Tibial nerve (tissue), 4 donors: Measurements from ENCODE around the gene CDV3. TPM values are rescaled to one million over a fixed set of nuclear protein-coding genes. Genes with fewer than 3 reads are reported as not detected.

ENCODE experiments used
- DNase-seq, 2 donors: peaks; one replicate each; pipeline ENCODE4 v3.0.0-alpha.2; 2019; ENCODE audit warnings: low spot score in 2 of 2
- H3K27ac ChIP-seq, 4 donors: fragments of 200-600 bp; sonication (generic) in 3 of 4; one replicate each; pipeline ENCODE4 v1.5.1; 2017 to 2019; ENCODE audit warnings: mild to moderate bottlenecking in 1 of 4
- H3K27me3 ChIP-seq, 2 donors: fragments of 200-600 bp; sonication (generic) in 1 of 2; one replicate each; pipeline versions ENCODE4 v1.5.1 to v1.6.0; 2017 to 2019
- H3K36me3 ChIP-seq, 3 donors: fragments of 200-600 bp; sonication (generic); one replicate each; pipeline ENCODE4 v1.5.1; 2018 to 2019
- H3K4me1 ChIP-seq, 4 donors: fragments of 200-600 bp; sonication (generic) in 3 of 4; one replicate each; pipeline ENCODE4 v1.5.1; 2017 to 2019
- H3K4me3 ChIP-seq, 4 donors: fragments of 200-600 bp; sonication (generic) in 3 of 4; one replicate each; pipeline ENCODE4 v1.5.1; 2017 to 2019; ENCODE audit warnings: mild to moderate bottlenecking in 1 of 4, moderate library complexity in 1 of 4
- H3K9me3 ChIP-seq, 4 donors: fragments of 200-600 bp; sonication (generic) in 3 of 4; one replicate each; pipeline ENCODE4 v1.5.1; 2017 to 2019
- CTCF ChIP-seq, 5 experiments: fragments of 200-600 bp in 3 of 5; fragments of 450-650 bp in 2 of 5; sonication (generic) in 3 of 5; IDR thresholded peaks; one replicate each; pipeline ENCODE4 v1.5.1; 2016 to 2019; ENCODE audit warnings: antibody characterized with exemption in 5 of 5, mild to moderate bottlenecking in 3 of 5, moderate library complexity in 2 of 5
- EP300 ChIP-seq, 2 donors: sonication (generic); formaldehyde crosslinking; IDR thresholded peaks; one replicate each; pipeline ENCODE4 v1.6.1; 2017; ENCODE audit warnings: antibody characterized with exemption in 2 of 2, mild to moderate bottlenecking in 1 of 2
- POLR2A ChIP-seq, 2 donors: fragments of 450-650 bp; IDR thresholded peaks; one replicate each; pipeline ENCODE4 v1.6.1; 2017; ENCODE audit warnings: antibody characterized with exemption in 2 of 2, mild to moderate bottlenecking in 2 of 2, moderate library complexity in 2 of 2
- WGBS, 2 donors: methylation state at CpG; one replicate each; pipeline ENCODE4 v1.1.5; 2018; 5-methylcytosine and 5-hydroxymethylcytosine counted together
- total RNA-seq, 4 donors: library from RNA; depleted of rRNA; stranded (reverse); fragments of >200 nt; gene quantifications; one replicate each; pipeline ENCODE4 v1.1.0, GENCODE V29; 2016

The CDV3 gene
- total RNA-seq, 4 donors from 2014 or later, result 86.0 to 115 (median 105) TPM

GRCh38 chr3:133606902-133607301 is 33.4 kb downstream of the CDV3 start:
- Histone ChIP-seq H3K4me3 (no peak overlapping the region), H3K9me3 (no peaks in the 10 kb centered on the region), H3K27me3 (no peaks in the 10 kb centered on the region), H3K4me1 (no peaks in the 10 kb centered on the region), H3K36me3 (peaks cover 0 to 69% (median 3%) of the 10 kb centered on the region in 3 donors), H3K27ac (no peak overlapping the region)
- 93 to 99% methylated on average over 4 of the region's 4 CpGs for WGBS, 2 donors
- no peak for DNase-seq
- TF ChIP-seq CTCF (IDR thresholded peaks at IDR 0.05) (no peak), POLR2A (IDR thresholded peaks at IDR 0.05) (no peak), EP300 (IDR thresholded peaks at IDR 0.05) (no peak)

- H3K9me3 ChIP-seq, result no peaks in the 10 kb centered on the region
- 96 to 98% methylated on average over 1 of the region's 1 CpG for WGBS, 2 donors
- H3K27me3 ChIP-seq, result no peaks in the 10 kb centered on the region
- peaks cover 3 to 78% (median 4%) of the 10 kb centered on the region in 3 donors for H3K36me3 ChIP-seq
- no peak overlapping the region for H3K4me3 ChIP-seq
- no peak for DNase-seq
- H3K4me1 ChIP-seq, result no peaks in the 10 kb centered on the region
- no peak overlapping the region for H3K27ac ChIP-seq
- TF ChIP-seq EP300 (IDR thresholded peaks at IDR 0.05), result no peak
- no peak for TF ChIP-seq CTCF (IDR thresholded peaks at IDR 0.05)
- TF ChIP-seq POLR2A (IDR thresholded peaks at IDR 0.05), result no peak
These were observed 34.3 kb downstream of the CDV3 start for GRCh38 chr3:133607816-133608215.

GRCh38 chr3:133608388-133608787 is 34.9 kb downstream of the CDV3 start:
- WGBS, 2 donors, result 76 to 78% methylated on average over 2 of the region's 2 CpGs
- Histone ChIP-seq H3K27ac (no peak overlapping the region), H3K36me3 (peaks cover 3 to 84% (median 4%) of the 10 kb centered on the region in 3 donors), H3K4me3 (no peak overlapping the region), H3K27me3 (no peaks in the 10 kb centered on the region), H3K4me1 (no peaks in the 10 kb centered on the region), H3K9me3 (no peaks in the 10 kb centered on the region)
- DNase-seq, result no peak
- no peak for TF ChIP-seq CTCF (IDR thresholded peaks at IDR 0.05)
- TF ChIP-seq EP300 (IDR thresholded peaks at IDR 0.05), result no peak
- TF ChIP-seq POLR2A (IDR thresholded peaks at IDR 0.05), result no peak

DNA sequence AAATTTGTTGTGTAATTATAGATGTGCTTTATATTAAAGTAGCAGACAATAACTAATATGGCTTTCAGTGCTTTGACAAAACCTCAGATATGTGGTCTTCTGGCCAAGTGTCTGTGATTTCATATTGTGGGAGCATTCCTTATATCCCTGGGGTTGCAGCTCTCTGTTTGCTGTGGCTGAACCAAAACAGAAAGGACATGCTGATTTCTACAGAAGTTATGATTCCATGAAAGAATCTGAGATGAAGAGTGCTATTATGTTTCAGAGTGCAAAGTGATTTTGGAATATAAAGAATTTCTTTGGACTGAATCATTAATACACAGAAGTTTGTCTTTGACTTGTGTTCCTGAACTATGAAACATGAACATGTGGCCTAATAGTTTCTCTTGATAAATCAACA is 36.5 kb downstream of the CDV3 start:
- no peak for TF ChIP-seq EP300 (IDR thresholded peaks at IDR 0.05)
- no peak for TF ChIP-seq POLR2A (IDR thresholded peaks at IDR 0.05)
- no peak for TF ChIP-seq CTCF (IDR thresholded peaks at IDR 0.05)
- H3K27me3 ChIP-seq, result no peaks in the 10 kb centered on the region
- H3K9me3 ChIP-seq, result no peaks in the 10 kb centered on the region
- H3K4me3 ChIP-seq, result no peak overlapping the region
- DNase-seq, result no peak
- no peaks in the 10 kb centered on the region for H3K4me1 ChIP-seq
- H3K27ac ChIP-seq, result no peak overlapping the region
- peaks cover 3 to 89% (median 4%) of the 10 kb centered on the region in 3 donors for H3K36me3 ChIP-seq

- Histone ChIP-seq H3K27ac (no peak overlapping the region), H3K27me3 (no peaks in the 10 kb centered on the region), H3K36me3 (peaks cover 3 to 92% (median 4%) of the 10 kb centered on the region in 3 donors), H3K9me3 (no peaks in the 10 kb centered on the region), H3K4me1 (no peaks in the 10 kb centered on the region), H3K4me3 (no peak overlapping the region)
- WGBS, 2 donors, result 98 to 100% methylated on average over 2 of the region's 2 CpGs
- TF ChIP-seq CTCF (IDR thresholded peaks at IDR 0.05) (no peak), POLR2A (IDR thresholded peaks at IDR 0.05) (no peak), EP300 (IDR thresholded peaks at IDR 0.05) (no peak)
- no peak for DNase-seq
These were observed 38.0 kb downstream of the CDV3 start for GRCh38 chr3:133611534-133611933.
